Fibroblast of skin of left biceps (primary cell): ENCODE results near the gene SSX2IP.
"Not testable (repeated sequence)": the region's sequence is repeated elsewhere in the genome, so short reads cannot be mapped to it uniquely, and the experiment has no call there.

Experiments used
- DNase-seq, 2 experiments: peaks; one replicate each; pipeline ENCODE4 v3.0.0-alpha.2; 2013; ENCODE audit warnings: low read depth in 2 of 2

Gene SSX2IP

GRCh38 chr1:84690397-84691121 is at the start of gene SSX2IP:
TSS of gene SSX2IP (minus strand) at chr1:84690461. CDS start at chr1:84671219, 19,242 bp downstream.
- DNase-seq = peak; percentile 88

GRCh38 chr1:84738237-84738636 is 48.0 kb upstream of the SSX2IP start:
- DNase-seq = no peak

GRCh38 chr1:84737590-84737989 is 47.3 kb upstream of the SSX2IP start:
- no peak for DNase-seq

GRCh38 chr1:84736944-84737343 is 46.7 kb upstream of the SSX2IP start:
- no peak for DNase-seq

GRCh38 chr1:84736445-84736844 is 46.2 kb upstream of the SSX2IP start:
- DNase-seq = no peak

- no peak for DNase-seq
Measured at GRCh38 chr1:84735483-84735882, 45.2 kb upstream of the SSX2IP start.

GRCh38 chr1:84732520-84732919 is 42.3 kb upstream of the SSX2IP start:
- no peak for DNase-seq

- no peak for DNase-seq
Measured at GRCh38 chr1:84731519-84731918, 41.3 kb upstream of the SSX2IP start.

GRCh38 chr1:84727711-84728110 is 37.5 kb upstream of the SSX2IP start:
- DNase-seq = not testable (repeated sequence)

GRCh38 chr1:84726593-84727499 is 36.6 kb upstream of the SSX2IP start:
- DNase-seq = no peak

GRCh38 chr1:84724128-84724860 is 34.0 kb upstream of the SSX2IP start:
- DNase-seq = no peak

GRCh38 chr1:84722794-84723193 is 32.5 kb upstream of the SSX2IP start:
- DNase-seq = peak; percentile 80 to 85

- DNase-seq = not testable (repeated sequence)
Measured at GRCh38 chr1:84721872-84722271, 31.6 kb upstream of the SSX2IP start.

GRCh38 chr1:84721152-84721551 is 30.9 kb upstream of the SSX2IP start:
- DNase-seq = peak; percentile 64 to 65

- no peak for DNase-seq
Measured at GRCh38 chr1:84720221-84720780, 30.0 kb upstream of the SSX2IP start.

GRCh38 chr1:84719543-84720217 is 29.4 kb upstream of the SSX2IP start:
- peak; percentile 30 to 38 for DNase-seq

GRCh38 chr1:84715342-84716019 is 25.2 kb upstream of the SSX2IP start:
- DNase-seq = no peak

- DNase-seq = peak; percentile 73 to 76
Measured at GRCh38 chr1:84712276-84712874, 22.1 kb upstream of the SSX2IP start.

GRCh38 chr1:84711869-84712268 is 21.6 kb upstream of the SSX2IP start:
- no peak for DNase-seq

GRCh38 chr1:84711121-84711520 is 20.9 kb upstream of the SSX2IP start:
- DNase-seq = no peak
